Measurements from ENCODE around the gene DNAJA2.

DNA sequence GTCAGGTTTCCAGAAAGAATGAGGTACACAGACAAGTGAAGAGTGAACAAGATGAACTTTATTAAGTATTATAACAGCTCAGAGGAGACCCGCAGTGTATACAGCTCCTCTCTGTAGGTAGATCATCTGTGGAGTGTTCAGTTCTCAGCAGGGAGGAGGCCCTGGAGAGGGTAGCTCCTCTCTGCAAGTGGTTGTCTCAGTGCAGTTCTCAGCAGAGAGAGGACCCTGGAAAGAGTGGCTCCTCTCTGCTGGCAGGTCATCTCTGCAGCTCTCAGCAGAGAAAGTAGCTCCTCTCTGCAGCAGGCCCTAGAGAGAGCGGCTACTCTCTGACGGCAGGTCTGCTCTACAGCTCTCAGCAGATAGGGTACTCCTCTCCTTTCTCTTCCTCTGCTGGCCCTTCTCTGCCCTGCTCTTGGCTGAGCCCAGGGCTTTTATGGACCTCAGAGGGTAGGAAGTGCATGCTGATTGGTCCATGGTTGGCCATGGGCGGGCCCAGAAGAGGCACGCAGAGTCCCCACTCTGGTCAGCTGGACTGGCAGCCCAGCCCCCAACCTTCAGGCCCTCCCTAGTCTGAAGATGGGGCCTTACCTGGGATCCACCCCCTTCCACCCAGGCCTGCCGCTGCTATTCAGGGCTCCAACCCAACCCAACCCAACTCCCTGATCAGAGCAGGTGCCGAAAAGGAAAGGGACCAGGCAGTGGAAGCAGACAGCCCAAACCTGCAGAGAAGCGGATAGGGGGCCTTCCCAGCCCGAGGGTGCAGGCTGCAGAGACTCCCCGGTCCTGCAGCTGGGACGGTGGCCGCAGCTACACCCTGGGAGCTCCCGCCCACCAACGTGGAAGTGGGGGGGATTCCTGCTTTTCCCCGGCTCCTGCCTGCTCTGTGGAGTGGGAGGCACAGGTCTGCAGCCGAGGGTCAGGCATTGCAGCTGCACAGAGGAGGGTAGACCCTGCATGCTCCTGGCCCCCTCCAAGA, 18.5 kb upstream of the DNAJA2 start:
- no peak for TF ChIP-seq EZH2 (IDR thresholded peaks at IDR 0.05; ENCODE audit: low read length)
- TF ChIP-seq, protein P1, sequence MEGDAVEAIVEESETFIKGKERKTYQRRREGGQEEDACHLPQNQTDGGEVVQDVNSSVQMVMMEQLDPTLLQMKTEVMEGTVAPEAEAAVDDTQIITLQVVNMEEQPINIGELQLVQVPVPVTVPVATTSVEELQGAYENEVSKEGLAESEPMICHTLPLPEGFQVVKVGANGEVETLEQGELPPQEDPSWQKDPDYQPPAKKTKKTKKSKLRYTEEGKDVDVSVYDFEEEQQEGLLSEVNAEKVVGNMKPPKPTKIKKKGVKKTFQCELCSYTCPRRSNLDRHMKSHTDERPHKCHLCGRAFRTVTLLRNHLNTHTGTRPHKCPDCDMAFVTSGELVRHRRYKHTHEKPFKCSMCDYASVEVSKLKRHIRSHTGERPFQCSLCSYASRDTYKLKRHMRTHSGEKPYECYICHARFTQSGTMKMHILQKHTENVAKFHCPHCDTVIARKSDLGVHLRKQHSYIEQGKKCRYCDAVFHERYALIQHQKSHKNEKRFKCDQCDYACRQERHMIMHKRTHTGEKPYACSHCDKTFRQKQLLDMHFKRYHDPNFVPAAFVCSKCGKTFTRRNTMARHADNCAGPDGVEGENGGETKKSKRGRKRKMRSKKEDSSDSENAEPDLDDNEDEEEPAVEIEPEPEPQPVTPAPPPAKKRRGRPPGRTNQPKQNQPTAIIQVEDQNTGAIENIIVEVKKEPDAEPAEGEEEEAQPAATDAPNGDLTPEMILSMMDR (optimal IDR thresholded peaks at IDR 0.05 in 1 of 3, IDR thresholded peaks at IDR 0.05 in 1 of 3, conservative IDR thresholded peaks at IDR 0.05 in 1 of 3; ENCODE audit: extremely low read depth in 1 of 3, insufficient read depth in 2 of 3, low read length in 3 of 3), result no peak
